ENCODE measurements around the gene VAV1.

GRCh38 chr19:6743714-6744380, 28.7 kb upstream of the VAV1 start:
- TF ChIP-seq CTCF (IDR thresholded peaks at IDR 0.05) (no peak), E2F4 (CRISPR knock-in tag; IDR thresholded peaks at IDR 0.05; ENCODE audit: borderline replicate concordance, low read depth) (no peak), MAX (CRISPR knock-in tag; IDR thresholded peaks at IDR 0.05) (no peak), NFYB (CRISPR knock-in tag; conservative IDR thresholded peaks at IDR 0.05; ENCODE audit: low read depth) (no peak), GTF2I (CRISPR knock-in tag; conservative IDR thresholded peaks at IDR 0.05) (no peak), HMGXB4 (CRISPR knock-in tag; IDR thresholded peaks at IDR 0.05) (no peak), NR1H2 (CRISPR knock-in tag; IDR thresholded peaks at IDR 0.05) (no peak)
- TF ChIP-seq, protein P1, sequence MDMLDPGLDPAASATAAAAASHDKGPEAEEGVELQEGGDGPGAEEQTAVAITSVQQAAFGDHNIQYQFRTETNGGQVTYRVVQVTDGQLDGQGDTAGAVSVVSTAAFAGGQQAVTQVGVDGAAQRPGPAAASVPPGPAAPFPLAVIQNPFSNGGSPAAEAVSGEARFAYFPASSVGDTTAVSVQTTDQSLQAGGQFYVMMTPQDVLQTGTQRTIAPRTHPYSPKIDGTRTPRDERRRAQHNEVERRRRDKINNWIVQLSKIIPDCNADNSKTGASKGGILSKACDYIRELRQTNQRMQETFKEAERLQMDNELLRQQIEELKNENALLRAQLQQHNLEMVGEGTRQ (CRISPR knock-in tag; IDR thresholded peaks at IDR 0.05): no peak
